Measurements from ENCODE around the gene WDR55. TPM values are rescaled to one million over a fixed set of nuclear protein-coding genes. Genes with fewer than 3 reads are reported as not detected.
"Not testable (repeated sequence)": the region's sequence is repeated elsewhere in the genome, so short reads cannot be mapped to it uniquely, and the experiment has no call there.

The WDR55 gene
- total RNA-seq (ENCODE audit: unreplicated experiment), result 28.5 TPM
- long read RNA-seq, full-length matches to known transcripts, result 15 of 26 reads
- long read RNA-seq, partial matches to known transcripts, result 3 of 26 reads
- long read RNA-seq, other reads (novel, unspliced or antisense), result 8 of 26 reads

GRCh38 chr5:140664359-140665119, at the start of gene WDR55:
WDR55 (plus strand) TSS chr5:140664904; CDS start chr5:140664913, 9 bp downstream.
- Mint-ChIP-seq H3K27ac (ENCODE audit: unreplicated experiment) (peak within 1 kb of the TSS; percentile 95), H3K4me1 (ENCODE audit: unreplicated experiment) (peaks cover 14% of the 10 kb centered on the region), H3K36me3 (ENCODE audit: low read depth, unreplicated experiment) (peaks cover 50% of the 10 kb centered on the region), H3K27me3 (ENCODE audit: unreplicated experiment) (peaks cover 9% of the 10 kb centered on the region), H3K9me3 (ENCODE audit: unreplicated experiment) (no peaks in the 10 kb centered on the region), H3K4me3 (ENCODE audit: unreplicated experiment) (peak within 1 kb of the TSS; percentile 97)
- no peak for TF ChIP-seq CTCF (IDR thresholded peaks at IDR 0.05; ENCODE audit: unreplicated experiment)
- DNase-seq (ENCODE audit: low spot score), result peak; percentile 89

GRCh38 chr5:140622301-140622700, 42.4 kb upstream of the WDR55 start:
- DNase-seq (ENCODE audit: low spot score), result no peak
- Mint-ChIP-seq H3K4me1 (ENCODE audit: unreplicated experiment) (peaks cover 2% of the 10 kb centered on the region), H3K27ac (ENCODE audit: unreplicated experiment) (no peak overlapping the region), H3K36me3 (ENCODE audit: low read depth, unreplicated experiment) (peaks cover 12% of the 10 kb centered on the region), H3K9me3 (ENCODE audit: unreplicated experiment) (peaks cover 5% of the 10 kb centered on the region), H3K4me3 (ENCODE audit: unreplicated experiment) (no peak overlapping the region), H3K27me3 (ENCODE audit: unreplicated experiment) (no peaks in the 10 kb centered on the region)
- no peak for TF ChIP-seq CTCF (IDR thresholded peaks at IDR 0.05; ENCODE audit: unreplicated experiment)

- H3K27me3 Mint-ChIP-seq (ENCODE audit: unreplicated experiment); DNase-seq (ENCODE audit: low spot score); H3K9me3 Mint-ChIP-seq (ENCODE audit: unreplicated experiment): not testable (repeated sequence)
These were observed 41.6 kb upstream of the WDR55 start for GRCh38 chr5:140623061-140623460.

GRCh38 chr5:140624886-140625285, 39.8 kb upstream of the WDR55 start:
- H3K27me3 Mint-ChIP-seq (ENCODE audit: unreplicated experiment), result not testable (repeated sequence)
- H3K9me3 Mint-ChIP-seq (ENCODE audit: unreplicated experiment), result peaks cover 10% of the 10 kb centered on the region

More at GRCh38 chr5:140623061-140623460, 41.6 kb upstream of the WDR55 start:
- not testable (repeated sequence) for H3K4me3 Mint-ChIP-seq (ENCODE audit: unreplicated experiment); H3K27ac Mint-ChIP-seq (ENCODE audit: unreplicated experiment); H3K4me1 Mint-ChIP-seq (ENCODE audit: unreplicated experiment)
- peaks cover 13% of the 10 kb centered on the region for H3K36me3 Mint-ChIP-seq (ENCODE audit: low read depth, unreplicated experiment)

GRCh38 chr5:140627972-140628371, 36.7 kb upstream of the WDR55 start:
- H3K36me3 Mint-ChIP-seq (ENCODE audit: low read depth, unreplicated experiment), result peaks cover 17% of the 10 kb centered on the region
- peaks cover 19% of the 10 kb centered on the region for H3K9me3 Mint-ChIP-seq (ENCODE audit: unreplicated experiment)
- peaks cover 2% of the 10 kb centered on the region for H3K4me1 Mint-ChIP-seq (ENCODE audit: unreplicated experiment)
- no peak for TF ChIP-seq CTCF (IDR thresholded peaks at IDR 0.05; ENCODE audit: unreplicated experiment)
- no peak overlapping the region for H3K27ac Mint-ChIP-seq (ENCODE audit: unreplicated experiment)
- no peak for DNase-seq (ENCODE audit: low spot score)
- H3K4me3 Mint-ChIP-seq (ENCODE audit: unreplicated experiment), result peak overlapping the region; percentile 70
- no peaks in the 10 kb centered on the region for H3K27me3 Mint-ChIP-seq (ENCODE audit: unreplicated experiment)

More at GRCh38 chr5:140624886-140625285, 39.8 kb upstream of the WDR55 start:
- DNase-seq (ENCODE audit: low spot score); H3K4me3 Mint-ChIP-seq (ENCODE audit: unreplicated experiment); H3K27ac Mint-ChIP-seq (ENCODE audit: unreplicated experiment); H3K4me1 Mint-ChIP-seq (ENCODE audit: unreplicated experiment): not testable (repeated sequence)
- H3K36me3 Mint-ChIP-seq (ENCODE audit: low read depth, unreplicated experiment), result peaks cover 15% of the 10 kb centered on the region

- Mint-ChIP-seq H3K36me3 (ENCODE audit: low read depth, unreplicated experiment) (peaks cover 17% of the 10 kb centered on the region), H3K4me1 (ENCODE audit: unreplicated experiment) (peaks cover 2% of the 10 kb centered on the region), H3K9me3 (ENCODE audit: unreplicated experiment) (peaks cover 19% of the 10 kb centered on the region), H3K27me3 (ENCODE audit: unreplicated experiment) (no peaks in the 10 kb centered on the region), H3K27ac (ENCODE audit: unreplicated experiment) (no peak overlapping the region), H3K4me3 (ENCODE audit: unreplicated experiment) (no peak overlapping the region)
- TF ChIP-seq CTCF (IDR thresholded peaks at IDR 0.05; ENCODE audit: unreplicated experiment), result no peak
- DNase-seq (ENCODE audit: low spot score), result no peak
These were observed 36.0 kb upstream of the WDR55 start for GRCh38 chr5:140628711-140629110.
